Measurements from ENCODE around the gene AURKB.

AURKB gene

DNA sequence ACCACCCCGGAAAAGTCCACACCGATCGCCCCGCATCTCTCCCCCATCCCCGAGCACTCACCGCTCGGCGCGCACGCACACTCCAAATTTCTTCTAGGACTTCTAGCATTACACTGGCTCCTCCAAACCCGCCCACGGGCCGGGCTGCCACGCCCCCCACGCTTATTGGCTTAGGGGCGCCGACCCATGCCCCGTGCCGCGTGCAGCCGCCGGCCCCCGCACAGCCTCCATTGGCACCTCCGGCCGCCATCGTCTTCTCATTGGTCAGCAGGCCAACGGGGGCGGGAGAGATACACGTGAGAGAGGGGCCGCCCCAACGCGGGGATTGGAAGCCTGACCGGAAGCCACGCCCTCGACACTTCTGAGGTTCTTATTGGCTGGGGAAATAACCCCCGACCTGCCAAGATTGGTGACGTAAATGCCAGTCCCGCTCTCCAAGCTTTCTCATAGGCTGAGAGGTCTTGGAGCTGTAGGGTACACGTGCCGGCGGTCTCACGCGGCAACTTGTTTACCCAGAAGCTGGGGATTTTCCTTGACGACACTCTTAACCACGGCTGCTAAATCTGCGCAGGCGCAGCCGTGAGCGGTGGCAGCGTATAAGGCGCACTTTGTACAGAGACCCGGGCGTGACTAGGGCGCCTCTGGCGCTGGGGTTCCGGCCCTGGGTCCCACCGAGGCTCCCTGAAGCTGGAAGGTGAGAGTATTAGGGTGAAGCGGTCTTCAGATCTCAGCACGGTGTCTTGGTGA is 54.0 kb downstream of the AURKB start:
- TF ChIP-seq ZFX (IDR thresholded peaks at IDR 0.05; ENCODE audit: borderline replicate concordance), result no peak
- TF ChIP-seq, protein P1, sequence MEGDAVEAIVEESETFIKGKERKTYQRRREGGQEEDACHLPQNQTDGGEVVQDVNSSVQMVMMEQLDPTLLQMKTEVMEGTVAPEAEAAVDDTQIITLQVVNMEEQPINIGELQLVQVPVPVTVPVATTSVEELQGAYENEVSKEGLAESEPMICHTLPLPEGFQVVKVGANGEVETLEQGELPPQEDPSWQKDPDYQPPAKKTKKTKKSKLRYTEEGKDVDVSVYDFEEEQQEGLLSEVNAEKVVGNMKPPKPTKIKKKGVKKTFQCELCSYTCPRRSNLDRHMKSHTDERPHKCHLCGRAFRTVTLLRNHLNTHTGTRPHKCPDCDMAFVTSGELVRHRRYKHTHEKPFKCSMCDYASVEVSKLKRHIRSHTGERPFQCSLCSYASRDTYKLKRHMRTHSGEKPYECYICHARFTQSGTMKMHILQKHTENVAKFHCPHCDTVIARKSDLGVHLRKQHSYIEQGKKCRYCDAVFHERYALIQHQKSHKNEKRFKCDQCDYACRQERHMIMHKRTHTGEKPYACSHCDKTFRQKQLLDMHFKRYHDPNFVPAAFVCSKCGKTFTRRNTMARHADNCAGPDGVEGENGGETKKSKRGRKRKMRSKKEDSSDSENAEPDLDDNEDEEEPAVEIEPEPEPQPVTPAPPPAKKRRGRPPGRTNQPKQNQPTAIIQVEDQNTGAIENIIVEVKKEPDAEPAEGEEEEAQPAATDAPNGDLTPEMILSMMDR (IDR thresholded peaks at IDR 0.05), result no peak
- H3K27ac ChIP-seq, result peak overlapping the region; percentile 97

DNA sequence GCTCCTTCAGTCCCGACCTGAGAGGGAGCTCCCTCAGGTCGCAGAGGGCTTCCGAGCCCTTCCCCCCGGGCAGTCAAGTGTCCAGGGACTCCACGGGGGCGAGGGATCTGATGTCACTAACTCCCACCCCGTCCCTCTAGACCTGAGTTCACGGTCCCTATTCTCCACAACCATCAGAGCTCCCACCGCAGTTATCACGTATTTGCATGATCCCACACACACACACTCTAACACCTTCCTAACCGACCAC is 54.5 kb downstream of the AURKB start:
- no peak for TF ChIP-seq ZFX (IDR thresholded peaks at IDR 0.05; ENCODE audit: borderline replicate concordance)
- TF ChIP-seq, protein P1 (IDR thresholded peaks at IDR 0.05), result no peak
- H3K27ac ChIP-seq, result peak overlapping the region; percentile 97

GRCh38 chr17:8155231-8155995 is 55.0 kb downstream of the AURKB start:
- TF ChIP-seq, protein P1 (IDR thresholded peaks at IDR 0.05), result no peak
- no peak for TF ChIP-seq ZFX (IDR thresholded peaks at IDR 0.05; ENCODE audit: borderline replicate concordance)

More at GRCh38 chr17:8155231-8155995, 55.0 kb downstream of the AURKB start:
- peak overlapping the region; percentile 97 for H3K27ac ChIP-seq
